ENCODE results near the gene BNIP5. TPM values are rescaled to one million over a fixed set of nuclear protein-coding genes. Genes with fewer than 3 reads are reported as not detected.
A peak's percentile ranks its signal among the peaks of the same experiment; 100 is the strongest.

BNIP5 gene
- total RNA-seq, 2 experiments from 2014 or later: not detected

DNA sequence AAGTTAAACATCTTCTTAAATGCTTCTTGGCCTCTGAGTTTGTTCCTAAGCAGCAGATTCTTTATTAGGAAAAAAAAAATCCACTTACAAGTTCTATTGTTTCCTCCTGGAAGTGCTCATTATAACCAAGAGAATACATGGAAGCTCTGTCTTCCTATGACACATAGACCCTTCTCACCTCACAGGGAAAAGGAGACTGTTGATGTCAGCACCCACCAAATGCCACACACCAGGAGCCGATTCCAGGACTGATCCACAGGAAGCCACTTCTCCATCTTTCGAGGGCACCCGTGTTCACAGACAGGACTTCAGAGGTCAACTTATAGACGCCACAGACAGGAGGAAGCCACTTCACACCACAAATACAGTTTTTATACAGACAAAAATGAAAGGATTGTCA lies 13.4 kb upstream of the BNIP5 start:
- Histone ChIP-seq H3K9me2 (ENCODE audit: insufficient read depth, low read length) (no peaks in the 10 kb centered on the region), H2AFZ (ENCODE audit: low read length) (no peak overlapping the region), H3K79me2 (ENCODE audit: insufficient read depth, low read depth, low read length) (no peaks in the 10 kb centered on the region), H3K36me3 (ENCODE audit: insufficient read depth, low read length) (no peaks in the 10 kb centered on the region), H3K4me1 (ENCODE audit: insufficient read depth, low read length, poor library complexity, severe bottlenecking) (no peaks in the 10 kb centered on the region), H3K27ac (ENCODE audit: low read depth, low read length, poor library complexity, severe bottlenecking) (no peak overlapping the region), H3K4me3 (ENCODE audit: low read depth, low read length, poor library complexity, severe bottlenecking) (no peak overlapping the region), H3K4me2 (ENCODE audit: low read length) (no peak overlapping the region), H3K9me3 (ENCODE audit: low read length) (0 out of 2 replicates have a peak, but pooled peaks cover 4% of the 10 kb centered on the region), H4K20me1 (ENCODE audit: insufficient read depth, low read length) (no peaks in the 10 kb centered on the region)
- POLR2A ChIA-PET: interaction anchor here (0.7 kb wide), 1 partner anchor 793 kb away, joined by 3 read pairs; no protein-coding TSS in a partner anchor
- CTCF ChIA-PET (ENCODE audit: unreplicated experiment): interaction anchor here (0.5 kb wide), 1 partner anchor 355 kb away, joined by 3 read pairs; no protein-coding TSS in a partner anchor
- intact Hi-C loops (cut with micrococcal nuclease; ENCODE audit: unreplicated experiment): no loop called here
- TF ChIP-seq EZH2phosphoT487 (IDR thresholded peaks at IDR 0.05; ENCODE audit: borderline replicate concordance, low read depth, low read length) (no peak), CTCF (conservative IDR thresholded peaks at IDR 0.05; ENCODE audit: low read length) (no peak)
- no peak for DNase-seq (ENCODE audit: low spot score)
- no TSS peak for BruUV-seq (replicated peaks)

DNA sequence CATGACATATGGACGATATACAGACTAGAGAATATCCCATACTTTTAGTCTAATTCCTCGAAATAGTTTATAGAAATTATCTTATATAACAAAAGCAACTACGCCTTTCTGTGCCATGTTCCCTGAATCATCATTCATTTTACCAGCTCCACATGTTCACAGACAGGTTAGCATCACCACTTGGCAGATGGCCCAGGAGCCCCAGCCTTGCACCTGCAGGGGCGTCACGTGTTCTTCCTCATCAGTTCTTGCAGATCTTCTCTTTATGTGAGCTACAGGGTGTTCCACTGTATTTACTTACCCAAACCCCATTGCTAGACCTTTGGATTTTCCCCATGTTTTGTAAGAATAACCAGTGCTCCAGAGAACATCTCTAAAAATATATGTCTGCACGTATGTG lies 12.6 kb upstream of the BNIP5 start:
- Histone ChIP-seq H3K27ac (ENCODE audit: low read depth, low read length, poor library complexity, severe bottlenecking) (no peak overlapping the region), H3K9me3 (ENCODE audit: low read length) (0 out of 2 replicates have a peak, but pooled peaks cover 4% of the 10 kb centered on the region), H3K4me3 (ENCODE audit: low read depth, low read length, poor library complexity, severe bottlenecking) (no peak overlapping the region), H3K79me2 (ENCODE audit: insufficient read depth, low read depth, low read length) (no peaks in the 10 kb centered on the region), H2AFZ (ENCODE audit: low read length) (no peak overlapping the region), H3K9me2 (ENCODE audit: insufficient read depth, low read length) (no peaks in the 10 kb centered on the region), H3K4me2 (ENCODE audit: low read length) (no peak overlapping the region), H3K4me1 (ENCODE audit: insufficient read depth, low read length, poor library complexity, severe bottlenecking) (no peaks in the 10 kb centered on the region), H3K36me3 (ENCODE audit: insufficient read depth, low read length) (no peaks in the 10 kb centered on the region), H4K20me1 (ENCODE audit: insufficient read depth, low read length) (no peaks in the 10 kb centered on the region)
- TF ChIP-seq EZH2phosphoT487 (IDR thresholded peaks at IDR 0.05; ENCODE audit: borderline replicate concordance, low read depth, low read length): no peak
- no peak for TF ChIP-seq CTCF (conservative IDR thresholded peaks at IDR 0.05; ENCODE audit: low read length)
- peak; percentile 30 for DNase-seq (ENCODE audit: low spot score)
- ChIA-PET CTCF (ENCODE audit: unreplicated experiment) (no interaction called here), POLR2A (interaction anchor here (1.1 kb wide), 1 partner anchor 210 kb away, joined by 3 read pairs; no protein-coding TSS in a partner anchor)
- BruUV-seq (replicated peaks): no TSS peak
- intact Hi-C loops (cut with micrococcal nuclease; ENCODE audit: unreplicated experiment): no loop called here

DNA sequence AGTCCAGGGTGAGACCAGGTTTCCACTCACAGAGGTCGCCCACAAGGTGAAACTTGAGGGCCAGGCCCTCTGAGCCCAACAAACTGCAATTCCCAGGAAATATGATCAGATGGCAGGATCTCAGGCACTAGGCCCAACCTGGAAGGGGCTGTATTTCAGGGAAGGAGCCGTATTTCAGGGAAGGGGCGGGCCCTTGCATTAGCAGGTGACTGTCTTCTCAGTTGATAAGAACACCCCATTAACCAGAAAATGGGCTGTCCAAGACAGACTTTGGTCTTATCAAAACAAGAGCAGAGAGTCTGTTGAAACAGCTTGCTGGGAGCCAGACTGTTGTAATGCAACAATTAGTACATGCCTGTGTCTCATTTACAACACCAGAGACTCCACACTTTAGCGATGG lies 10.9 kb upstream of the BNIP5 start:
- ChIA-PET CTCF (ENCODE audit: unreplicated experiment) (no interaction called here), POLR2A (no interaction called here)
- Histone ChIP-seq H3K4me3 (ENCODE audit: low read depth, low read length, poor library complexity, severe bottlenecking) (no peak overlapping the region), H3K4me1 (ENCODE audit: insufficient read depth, low read length, poor library complexity, severe bottlenecking) (no peaks in the 10 kb centered on the region), H3K79me2 (ENCODE audit: insufficient read depth, low read depth, low read length) (no peaks in the 10 kb centered on the region), H2AFZ (ENCODE audit: low read length) (no peak overlapping the region), H4K20me1 (ENCODE audit: insufficient read depth, low read length) (no peaks in the 10 kb centered on the region), H3K9me2 (ENCODE audit: insufficient read depth, low read length) (no peaks in the 10 kb centered on the region), H3K27ac (ENCODE audit: low read depth, low read length, poor library complexity, severe bottlenecking) (no peak overlapping the region), H3K36me3 (ENCODE audit: insufficient read depth, low read length) (no peaks in the 10 kb centered on the region), H3K9me3 (ENCODE audit: low read length) (0 out of 2 replicates have a peak, but pooled peaks cover 3% of the 10 kb centered on the region), H3K4me2 (ENCODE audit: low read length) (no peak overlapping the region)
- no TSS peak for BruUV-seq (replicated peaks)
- no peak for DNase-seq (ENCODE audit: low spot score)
- intact Hi-C loops (cut with micrococcal nuclease; ENCODE audit: unreplicated experiment): no loop called here
- TF ChIP-seq CTCF (conservative IDR thresholded peaks at IDR 0.05; ENCODE audit: low read length) (no peak), EZH2phosphoT487 (IDR thresholded peaks at IDR 0.05; ENCODE audit: borderline replicate concordance, low read depth, low read length) (no peak)
